ENCODE measurements around the gene HSPA4L. TPM values are rescaled to one million over a fixed set of nuclear protein-coding genes. Genes with fewer than 3 reads are reported as not detected.
A peak's percentile ranks its signal among the peaks of the same experiment; 100 is the strongest.

HSPA4L gene
- total RNA-seq, 1 donor from 2014 or later, result 14.7 TPM

GRCh38 chr4:127759893-127760292 lies 22.2 kb upstream of the HSPA4L start:
- DNase-seq, result no peak
- Mint-ChIP-seq H3K9me3 (ENCODE audit: unreplicated experiment) (no peaks in the 10 kb centered on the region), H3K36me3 (ENCODE audit: unreplicated experiment) (peaks cover 4% of the 10 kb centered on the region), H3K4me3 (ENCODE audit: unreplicated experiment) (no peak overlapping the region), H3K27me3 (ENCODE audit: unreplicated experiment) (peaks cover 2% of the 10 kb centered on the region), H3K27ac (ENCODE audit: unreplicated experiment) (no peak overlapping the region), H3K4me1 (ENCODE audit: low read depth, unreplicated experiment) (no peaks in the 10 kb centered on the region)
- TF ChIP-seq CTCF (IDR thresholded peaks at IDR 0.05; ENCODE audit: partially characterized antibody, unreplicated experiment), result no peak

DNA sequence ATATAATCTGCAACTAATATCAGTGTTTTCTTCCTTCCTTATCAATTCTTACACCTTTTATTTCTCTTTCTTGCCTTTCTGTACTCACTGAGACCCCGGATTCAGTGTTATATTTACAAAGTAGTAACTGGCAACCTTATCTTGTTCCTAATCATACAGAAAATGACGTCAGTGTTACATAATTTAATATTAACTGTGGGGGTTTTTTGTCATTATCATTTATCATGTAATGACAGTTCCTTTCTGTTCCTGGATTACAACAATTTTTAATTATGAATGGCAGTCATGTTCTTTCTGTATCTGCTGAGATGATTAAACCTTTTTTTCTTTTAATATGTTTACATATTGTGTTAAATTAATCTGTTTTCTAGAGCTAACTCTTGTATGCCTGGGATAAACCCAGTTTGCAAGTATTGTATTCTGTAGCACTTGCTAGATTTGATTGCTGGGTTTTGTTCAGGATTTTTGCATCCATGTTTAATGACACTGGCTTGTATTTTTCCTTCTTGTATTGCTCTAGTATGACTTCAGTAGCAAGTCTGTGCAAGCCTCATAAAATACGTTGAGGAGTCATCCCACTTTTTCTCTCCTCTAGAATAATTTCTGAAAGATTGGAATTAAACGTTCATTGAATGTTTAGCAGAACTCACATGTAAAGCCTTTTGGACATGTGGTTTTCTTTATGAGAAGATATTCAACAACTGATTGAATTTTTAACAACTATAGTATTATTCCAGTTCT lies 10.4 kb upstream of the HSPA4L start:
- H3K27me3 Mint-ChIP-seq (ENCODE audit: unreplicated experiment), result peaks cover 2% of the 10 kb centered on the region
- no peak for DNase-seq
- H3K4me3 Mint-ChIP-seq (ENCODE audit: unreplicated experiment), result no peak overlapping the region
- H3K4me1 Mint-ChIP-seq (ENCODE audit: low read depth, unreplicated experiment), result peaks cover 18% of the 10 kb centered on the region
- peaks cover 3% of the 10 kb centered on the region for H3K9me3 Mint-ChIP-seq (ENCODE audit: unreplicated experiment)
- H3K27ac Mint-ChIP-seq (ENCODE audit: unreplicated experiment), result no peak overlapping the region
- H3K36me3 Mint-ChIP-seq (ENCODE audit: unreplicated experiment), result no peaks in the 10 kb centered on the region
- TF ChIP-seq CTCF (IDR thresholded peaks at IDR 0.05; ENCODE audit: partially characterized antibody, unreplicated experiment), result no peak

GRCh38 chr4:127772769-127773671 lies 9.1 kb upstream of the HSPA4L start:
- H3K4me3 Mint-ChIP-seq (ENCODE audit: unreplicated experiment), result no peak overlapping the region
- TF ChIP-seq CTCF (IDR thresholded peaks at IDR 0.05; ENCODE audit: partially characterized antibody, unreplicated experiment), result no peak
- DNase-seq, result no peak
- H3K27ac Mint-ChIP-seq (ENCODE audit: unreplicated experiment), result peak overlapping the region; percentile 73
- peaks cover 2% of the 10 kb centered on the region for H3K27me3 Mint-ChIP-seq (ENCODE audit: unreplicated experiment)
- H3K36me3 Mint-ChIP-seq (ENCODE audit: unreplicated experiment), result no peaks in the 10 kb centered on the region
- peaks cover 3% of the 10 kb centered on the region for H3K9me3 Mint-ChIP-seq (ENCODE audit: unreplicated experiment)
- peaks cover 18% of the 10 kb centered on the region for H3K4me1 Mint-ChIP-seq (ENCODE audit: low read depth, unreplicated experiment)

- no peak for TF ChIP-seq CTCF (IDR thresholded peaks at IDR 0.05; ENCODE audit: partially characterized antibody, unreplicated experiment)
- Mint-ChIP-seq H3K4me1 (ENCODE audit: low read depth, unreplicated experiment) (peaks cover 18% of the 10 kb centered on the region), H3K27ac (ENCODE audit: unreplicated experiment) (no peak overlapping the region), H3K9me3 (ENCODE audit: unreplicated experiment) (peaks cover 3% of the 10 kb centered on the region), H3K36me3 (ENCODE audit: unreplicated experiment) (no peaks in the 10 kb centered on the region), H3K4me3 (ENCODE audit: unreplicated experiment) (no peak overlapping the region), H3K27me3 (ENCODE audit: unreplicated experiment) (peaks cover 2% of the 10 kb centered on the region)
- DNase-seq, result no peak
Observed at GRCh38 chr4:127775843-127776242, 6.3 kb upstream of the HSPA4L start.

DNA sequence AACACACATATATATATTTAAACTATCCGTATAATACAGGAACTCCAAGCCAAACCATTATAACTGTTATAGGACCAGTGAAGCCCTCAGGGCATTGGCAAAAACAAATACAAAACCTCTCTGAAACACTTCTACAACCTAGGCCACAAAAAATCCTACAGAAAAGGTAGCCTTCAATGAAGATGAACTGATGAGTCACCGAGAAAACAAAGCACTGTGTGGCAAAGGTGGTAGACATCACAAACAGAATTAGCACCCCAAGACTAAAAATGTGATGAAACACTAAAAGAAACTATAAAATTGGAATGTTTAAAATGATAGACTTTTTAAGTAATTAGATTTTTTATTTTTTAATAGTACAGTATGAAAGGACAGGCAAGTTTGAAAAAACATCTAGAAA lies 5.5 kb upstream of the HSPA4L start:
- H3K9me3 Mint-ChIP-seq (ENCODE audit: unreplicated experiment), result peaks cover 3% of the 10 kb centered on the region
- no peak for DNase-seq
- no peak for TF ChIP-seq CTCF (IDR thresholded peaks at IDR 0.05; ENCODE audit: partially characterized antibody, unreplicated experiment)
- peaks cover 20% of the 10 kb centered on the region for H3K4me1 Mint-ChIP-seq (ENCODE audit: low read depth, unreplicated experiment)
- no peaks in the 10 kb centered on the region for H3K36me3 Mint-ChIP-seq (ENCODE audit: unreplicated experiment)
- H3K4me3 Mint-ChIP-seq (ENCODE audit: unreplicated experiment), result no peak overlapping the region
- peaks cover 6% of the 10 kb centered on the region for H3K27me3 Mint-ChIP-seq (ENCODE audit: unreplicated experiment)
- no peak overlapping the region for H3K27ac Mint-ChIP-seq (ENCODE audit: unreplicated experiment)
